Stimulated activated naive CD8-positive, alpha-beta T cell treated with anti-CD3 and anti-CD28 coated beads, Interleukin-15, amount 100 ng/mL, for 72 hours (primary cell): ENCODE data around the gene OR4D6.
A peak's percentile ranks its signal among the peaks of the same experiment; 100 is the strongest.
"Not testable (repeated sequence)": the region's sequence is repeated elsewhere in the genome, so short reads cannot be mapped to it uniquely, and the experiment has no call there.

Experiments
- ATAC-seq: fragments of 150-1000 bp; cut with Tn5 transposase; 2 replicates; pipeline ENCODE4 v1.10.0; 2021; ENCODE audit warnings: mild to moderate bottlenecking, moderate library complexity
- DNase-seq, 2 donors: peaks; one replicate each; pipeline ENCODE4 v3.0.0; 2021 to 2022
- H3K27ac Mint-ChIP-seq, 2 donors: one replicate each; pipeline ENCODE4 v1.8.0; 2022; ENCODE audit warnings: mild to moderate bottlenecking in 2 of 2, mixed read lengths in 2 of 2, moderate library complexity in 2 of 2
- H3K27me3 Mint-ChIP-seq: one replicate; pipeline ENCODE4 v1.8.0; 2022; ENCODE audit warnings: mixed read lengths
- H3K4me1 Mint-ChIP-seq: one replicate; pipeline ENCODE4 v1.8.0; 2022; ENCODE audit warnings: mild to moderate bottlenecking, mixed read lengths
- H3K4me3 Mint-ChIP-seq, 2 donors: one replicate each; pipeline ENCODE4 v1.8.0; 2022; ENCODE audit warnings: mild to moderate bottlenecking in 2 of 2, mixed read lengths in 2 of 2, moderate library complexity in 1 of 2
- H3K9me3 Mint-ChIP-seq, 2 donors: one replicate each; pipeline ENCODE4 v1.8.0; 2022; ENCODE audit warnings: mixed read lengths in 2 of 2

The OR4D6 gene

DNA sequence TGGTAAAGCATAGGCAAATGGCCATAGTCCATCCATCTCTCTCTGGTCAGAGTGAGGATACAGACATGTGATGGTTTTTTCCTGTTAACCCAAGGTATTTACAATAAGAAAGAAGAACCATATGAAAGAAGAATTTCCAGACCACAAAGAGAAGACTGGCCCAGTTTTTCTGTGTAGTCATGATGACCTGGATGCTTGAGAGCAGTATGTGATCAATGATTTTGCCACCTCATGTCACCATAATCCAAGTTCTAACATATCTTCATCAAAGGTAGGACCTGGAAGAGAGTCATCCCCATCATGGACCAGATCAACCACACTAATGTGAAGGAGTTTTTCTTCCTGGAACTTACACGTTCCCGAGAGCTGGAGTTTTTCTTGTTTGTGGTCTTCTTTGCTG is at the start of gene OR4D6:
OR4D6 (plus strand) TSS at position 301 of the 400 bp plus-strand sequence; CDS start at position 301, 0 bp downstream.
- Mint-ChIP-seq H3K27ac (no peak within 1 kb of the TSS), H3K9me3 (no peaks in the 10 kb centered on the region), H3K27me3 (peaks cover 11% of the 10 kb centered on the region), H3K4me3 (no peak within 1 kb of the TSS), H3K4me1 (no peaks in the 10 kb centered on the region)
- no peak for DNase-seq
- no peak for ATAC-seq

DNA sequence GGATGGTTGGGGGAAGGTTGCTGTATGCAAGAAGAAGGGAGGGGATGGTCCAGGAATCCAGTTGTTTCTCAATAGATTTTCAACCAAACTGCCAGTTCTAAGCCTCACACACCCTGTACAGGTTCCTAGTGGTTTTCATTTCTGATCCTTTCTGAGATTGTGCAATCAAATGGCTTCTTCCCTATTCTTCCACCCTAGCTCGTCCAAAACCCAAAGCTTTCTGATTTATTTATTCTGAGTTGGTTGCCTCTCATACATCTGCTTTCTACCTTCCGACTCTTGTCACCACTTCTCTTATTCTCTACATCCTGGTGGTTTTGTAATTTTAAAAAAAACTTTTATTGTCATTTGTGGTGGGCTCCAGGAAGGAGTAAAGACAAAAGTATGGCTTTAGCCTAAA is 43.1 kb upstream of the OR4D6 start:
- Mint-ChIP-seq H3K27me3 (peaks cover 20% of the 10 kb centered on the region), H3K4me3 (no peak overlapping the region), H3K4me1 (peaks cover 19% of the 10 kb centered on the region), H3K27ac (no peak overlapping the region), H3K9me3 (peaks cover 10 to 13% of the 10 kb centered on the region in 2 donors)
- ATAC-seq (no peak), DNase-seq (no peak)

DNA sequence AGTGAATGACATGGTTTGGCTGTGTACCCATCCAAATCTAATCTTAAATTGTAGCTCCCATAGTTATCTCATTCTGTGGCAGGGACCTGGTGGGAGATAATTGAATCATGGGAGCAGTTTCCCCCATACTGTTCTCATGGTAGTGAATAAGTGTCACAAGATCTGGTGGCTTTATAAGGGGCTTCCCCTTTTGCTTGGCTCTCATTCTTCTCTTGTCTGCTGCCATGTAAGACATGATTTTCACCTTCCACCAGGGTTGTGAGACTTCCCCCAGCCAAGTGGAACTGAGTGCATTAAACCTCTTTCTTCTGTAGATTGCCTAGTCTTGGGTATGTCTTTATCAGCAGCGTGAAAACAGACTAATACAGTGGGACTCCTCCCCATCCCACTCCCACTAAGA is 41.6 kb upstream of the OR4D6 start:
- Mint-ChIP-seq H3K27me3 (peaks cover 20% of the 10 kb centered on the region), H3K4me3 (no peak overlapping the region), H3K4me1 (peaks cover 19% of the 10 kb centered on the region), H3K27ac (no peak overlapping the region), H3K9me3 (peaks cover 0 to 11% of the 10 kb centered on the region in 2 donors)
- no peak for ATAC-seq
- DNase-seq, result no peak

DNA sequence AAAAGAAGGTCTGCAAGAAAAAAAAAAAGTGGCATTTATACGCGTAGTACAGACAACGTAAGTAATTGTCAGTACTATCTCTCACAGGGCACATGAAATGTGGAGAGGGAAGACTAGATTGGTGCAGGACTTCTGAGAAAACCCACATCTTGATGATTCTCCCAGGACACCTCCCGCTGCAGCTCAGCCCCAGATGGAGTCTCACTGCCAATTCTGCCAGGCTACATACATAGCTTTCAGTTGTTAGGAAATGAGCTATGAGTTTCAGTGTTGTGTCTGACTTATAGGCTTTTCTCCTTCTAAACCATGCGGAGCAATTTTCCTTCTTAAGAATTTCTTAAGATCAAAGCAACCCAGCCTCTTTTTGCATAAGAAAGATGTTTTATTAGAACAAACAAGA is 40.1 kb upstream of the OR4D6 start:
- H3K27me3 Mint-ChIP-seq, result peaks cover 20% of the 10 kb centered on the region
- H3K9me3 Mint-ChIP-seq, result no peaks in the 10 kb centered on the region
- DNase-seq (no peak), ATAC-seq (no peak)
- peaks cover 19% of the 10 kb centered on the region for H3K4me1 Mint-ChIP-seq
- H3K4me3 Mint-ChIP-seq, result no peak overlapping the region
- H3K27ac Mint-ChIP-seq, result no peak overlapping the region

DNA sequence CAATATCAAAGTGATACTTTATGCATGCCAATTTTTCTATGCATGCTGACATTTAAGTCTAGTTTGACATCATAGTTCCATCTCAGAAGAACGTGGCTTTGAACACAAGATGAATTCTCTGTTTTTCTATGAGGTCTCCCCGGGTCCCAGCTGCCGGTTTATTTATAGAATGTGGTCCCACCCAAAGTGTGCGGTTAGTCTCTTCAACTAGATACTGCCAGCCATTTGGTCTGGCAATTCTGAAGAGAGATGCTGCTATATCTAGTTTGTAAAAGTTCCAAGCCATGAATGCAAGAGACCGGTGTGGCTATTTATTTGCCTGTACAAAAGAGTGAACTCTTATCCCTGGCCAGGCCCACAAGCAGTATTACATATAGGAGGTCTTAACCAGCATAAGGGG is 39.7 kb upstream of the OR4D6 start:
- Mint-ChIP-seq H3K4me1 (peaks cover 19% of the 10 kb centered on the region), H3K27ac (no peak overlapping the region), H3K9me3 (no peaks in the 10 kb centered on the region), H3K27me3 (peaks cover 20% of the 10 kb centered on the region), H3K4me3 (no peak overlapping the region)
- no peak for DNase-seq
- no peak for ATAC-seq

DNA sequence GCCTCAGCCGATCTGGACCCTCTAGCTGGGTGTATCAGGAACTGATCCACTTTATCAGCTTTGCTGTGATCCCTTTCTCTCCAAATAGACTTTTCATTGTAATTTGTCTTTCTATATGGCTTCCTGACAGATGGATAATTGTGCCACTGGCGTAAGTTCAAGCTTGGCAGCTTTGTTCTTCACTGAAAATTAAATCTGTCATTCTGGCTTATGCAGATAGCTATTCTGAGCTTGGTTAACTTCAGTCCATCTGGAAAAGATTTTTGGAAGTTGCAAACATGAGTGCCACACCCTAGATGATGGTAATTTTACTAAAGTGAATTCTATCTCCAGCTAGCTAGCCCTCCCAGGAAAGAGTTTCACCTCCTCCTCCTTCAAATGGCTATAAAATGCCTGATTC is 38.6 kb upstream of the OR4D6 start:
- Mint-ChIP-seq H3K9me3 (no peaks in the 10 kb centered on the region), H3K4me3 (no peak overlapping the region), H3K27me3 (peaks cover 17% of the 10 kb centered on the region), H3K27ac (no peak overlapping the region), H3K4me1 (peaks cover 19% of the 10 kb centered on the region)
- DNase-seq (no peak), ATAC-seq (no peak)

DNA sequence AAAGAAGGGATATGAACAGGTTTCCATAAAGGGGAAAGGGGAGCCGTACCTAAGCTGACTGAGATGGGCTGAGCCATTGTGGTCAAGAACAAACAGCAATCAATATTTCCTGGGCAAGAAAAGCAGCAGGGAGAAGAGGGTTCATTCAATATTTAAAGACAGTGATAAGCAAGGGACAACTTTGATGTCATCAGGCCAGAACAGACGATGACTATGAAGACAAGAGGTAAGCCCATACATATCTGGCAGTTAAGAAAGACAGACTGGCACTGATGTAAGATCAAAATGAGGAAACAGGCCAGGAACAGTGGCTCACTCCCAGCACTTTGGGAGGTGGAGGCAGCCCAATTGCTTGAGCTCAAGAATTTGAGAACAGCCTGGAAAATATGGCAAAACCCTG is 32.9 kb upstream of the OR4D6 start:
- no peaks in the 10 kb centered on the region for H3K4me1 Mint-ChIP-seq
- DNase-seq, result no peak
- ATAC-seq, result no peak
- H3K27ac Mint-ChIP-seq, result no peak overlapping the region
- H3K4me3 Mint-ChIP-seq, result no peak overlapping the region
- no peaks in the 10 kb centered on the region for H3K9me3 Mint-ChIP-seq
- no peaks in the 10 kb centered on the region for H3K27me3 Mint-ChIP-seq

DNA sequence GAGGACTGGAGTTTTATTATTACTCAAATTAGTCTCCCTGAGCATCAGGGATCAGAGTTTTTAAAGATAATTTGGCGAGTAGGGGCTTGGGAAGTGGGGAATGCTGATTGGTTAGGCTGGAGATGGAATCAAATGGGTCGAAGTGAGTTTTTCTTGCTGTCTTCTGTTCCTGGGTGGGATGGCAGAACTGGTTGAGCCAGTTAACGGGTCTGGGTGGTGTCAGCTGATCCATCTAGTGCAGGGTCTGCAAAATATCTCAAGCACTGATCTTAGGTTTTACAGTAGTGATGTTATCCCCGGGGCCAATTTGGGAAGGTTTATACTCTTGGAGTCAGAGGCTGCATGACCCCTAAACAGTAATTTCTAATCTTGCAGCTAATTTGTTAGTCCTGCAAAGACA is 31.6 kb upstream of the OR4D6 start:
- no peak overlapping the region for H3K4me3 Mint-ChIP-seq
- ATAC-seq (no peak), DNase-seq (no peak)
- H3K27me3 Mint-ChIP-seq, result no peaks in the 10 kb centered on the region
- H3K9me3 Mint-ChIP-seq, result no peaks in the 10 kb centered on the region
- H3K4me1 Mint-ChIP-seq, result no peaks in the 10 kb centered on the region
- no peak overlapping the region for H3K27ac Mint-ChIP-seq

DNA sequence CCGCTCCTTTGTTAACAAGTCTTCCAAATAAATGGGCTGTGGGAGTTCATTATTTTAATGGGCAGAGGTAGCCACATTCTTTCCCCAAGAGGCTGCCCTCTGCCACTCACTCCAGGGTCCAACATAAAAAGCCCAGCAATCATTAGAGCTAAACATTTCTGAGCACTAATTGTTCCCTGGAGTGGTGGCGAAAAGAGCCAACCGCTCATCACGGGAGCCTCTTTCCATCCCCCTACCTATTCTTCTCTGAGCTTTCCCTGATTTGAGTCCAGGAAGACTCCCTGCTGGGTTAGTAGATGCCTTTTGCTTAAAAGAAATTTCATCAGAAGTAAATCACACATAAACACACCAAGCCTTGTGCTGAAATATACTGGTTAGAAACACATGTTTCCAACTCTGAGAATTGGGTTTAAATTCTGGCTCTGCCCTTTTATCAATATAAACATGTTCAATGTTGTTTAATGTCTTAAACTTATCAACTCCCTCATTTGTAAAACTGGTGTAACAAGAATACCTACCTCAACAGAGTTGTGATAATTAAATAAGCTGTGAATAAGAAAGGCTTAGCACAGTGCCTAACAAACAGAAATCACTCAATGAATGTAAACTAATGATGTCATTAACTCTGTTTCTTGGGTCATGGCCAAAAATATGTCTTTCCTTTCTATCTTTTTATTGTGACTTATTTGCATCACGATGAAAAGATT is 30.2 kb upstream of the OR4D6 start, which contains the start of gene OR5A2:
OR5A2 (minus strand) TSS at position 53 of the 707 bp plus-strand sequence. CDS start 3,460 bp downstream, outside the sequence.
- no peak within 1 kb of the TSS for H3K27ac Mint-ChIP-seq
- no peaks in the 10 kb centered on the region for H3K4me1 Mint-ChIP-seq
- no peak within 1 kb of the TSS for H3K4me3 Mint-ChIP-seq
- H3K27me3 Mint-ChIP-seq, result no peaks in the 10 kb centered on the region
- no peaks in the 10 kb centered on the region for H3K9me3 Mint-ChIP-seq
- DNase-seq (no peak), ATAC-seq (no peak)

DNA sequence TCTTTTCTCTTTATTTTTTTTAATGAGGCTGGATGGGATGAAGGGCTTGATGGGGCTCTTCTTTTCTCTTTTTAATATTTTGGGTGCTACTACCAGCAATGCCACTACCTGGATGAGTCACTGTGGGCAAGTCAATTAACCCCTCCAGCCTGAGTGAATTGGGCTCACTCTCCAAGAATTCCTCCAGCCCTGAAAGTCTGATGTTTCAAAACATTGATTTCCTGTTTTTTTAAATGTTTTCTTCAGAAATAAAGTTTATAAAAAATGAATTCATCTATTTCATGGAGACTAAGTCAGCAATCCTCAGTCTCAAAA is 29.7 kb upstream of the OR4D6 start:
- no peaks in the 10 kb centered on the region for H3K9me3 Mint-ChIP-seq
- no peak overlapping the region for H3K4me3 Mint-ChIP-seq
- H3K27ac Mint-ChIP-seq, result no peak overlapping the region
- H3K27me3 Mint-ChIP-seq, result no peaks in the 10 kb centered on the region
- no peak for ATAC-seq
- no peaks in the 10 kb centered on the region for H3K4me1 Mint-ChIP-seq
- DNase-seq, result no peak

DNA sequence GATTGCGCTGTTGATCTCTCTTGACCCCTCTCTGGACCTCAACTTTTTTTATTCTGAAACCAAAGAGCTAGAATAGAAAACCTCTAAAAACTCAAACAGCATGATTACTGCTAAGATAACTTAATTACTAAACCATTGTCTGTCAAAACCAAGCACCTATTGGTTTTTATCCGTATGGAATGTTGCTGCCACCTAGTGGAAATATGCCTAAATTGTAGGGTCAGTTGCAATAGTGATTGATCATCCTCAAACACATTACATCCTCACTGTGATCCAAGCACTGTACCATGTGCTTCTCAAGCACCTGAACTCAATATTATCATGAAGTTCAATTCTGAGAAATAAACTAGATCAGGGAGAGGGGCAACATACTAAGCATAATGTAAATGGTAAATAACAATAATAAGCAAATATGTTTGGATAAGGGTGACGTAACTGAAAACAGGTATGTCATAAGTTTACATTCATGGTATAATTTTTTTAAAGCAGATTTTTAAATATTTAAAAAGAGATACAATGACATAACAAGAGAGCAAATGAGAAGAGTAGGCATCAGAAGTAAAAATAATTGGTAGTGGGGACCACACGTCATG is 26.7 kb upstream of the OR4D6 start:
- H3K4me1 Mint-ChIP-seq, result no peaks in the 10 kb centered on the region
- no peak overlapping the region for H3K4me3 Mint-ChIP-seq
- H3K27ac Mint-ChIP-seq, result no peak overlapping the region
- H3K27me3 Mint-ChIP-seq, result no peaks in the 10 kb centered on the region
- DNase-seq (peak; percentile 31 to 45), ATAC-seq (peak; percentile 81)
- H3K9me3 Mint-ChIP-seq, result no peaks in the 10 kb centered on the region

DNA sequence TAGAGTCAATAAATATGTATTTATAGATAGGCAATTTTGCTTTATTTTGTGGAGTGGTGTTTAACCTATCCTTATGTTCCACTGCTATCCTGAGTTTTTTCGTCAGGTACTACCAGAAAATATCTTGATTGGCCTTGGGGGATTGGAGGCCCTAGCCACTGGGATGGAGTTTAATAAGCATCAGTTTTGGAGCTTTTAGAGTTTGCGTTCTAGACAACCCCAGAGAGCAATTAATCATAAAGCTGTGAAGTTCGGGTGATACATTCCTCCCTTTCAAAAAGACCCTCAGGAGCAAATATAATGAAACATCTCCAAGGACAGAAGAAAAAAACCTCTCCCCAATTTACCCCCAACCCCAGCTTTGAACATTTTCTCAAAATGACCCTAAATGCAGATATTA is 20.6 kb upstream of the OR4D6 start, which contains the start of gene OR5A1:
OR5A1 (plus strand) TSS at position 301 of the 400 bp plus-strand sequence. CDS start 6,700 bp downstream, outside the sequence.
- H3K27me3 Mint-ChIP-seq, result no peaks in the 10 kb centered on the region
- no peak within 1 kb of the TSS for H3K27ac Mint-ChIP-seq
- no peaks in the 10 kb centered on the region for H3K9me3 Mint-ChIP-seq
- ATAC-seq (no peak), DNase-seq (no peak)
- no peak within 1 kb of the TSS for H3K4me3 Mint-ChIP-seq
- H3K4me1 Mint-ChIP-seq, result no peaks in the 10 kb centered on the region

DNA sequence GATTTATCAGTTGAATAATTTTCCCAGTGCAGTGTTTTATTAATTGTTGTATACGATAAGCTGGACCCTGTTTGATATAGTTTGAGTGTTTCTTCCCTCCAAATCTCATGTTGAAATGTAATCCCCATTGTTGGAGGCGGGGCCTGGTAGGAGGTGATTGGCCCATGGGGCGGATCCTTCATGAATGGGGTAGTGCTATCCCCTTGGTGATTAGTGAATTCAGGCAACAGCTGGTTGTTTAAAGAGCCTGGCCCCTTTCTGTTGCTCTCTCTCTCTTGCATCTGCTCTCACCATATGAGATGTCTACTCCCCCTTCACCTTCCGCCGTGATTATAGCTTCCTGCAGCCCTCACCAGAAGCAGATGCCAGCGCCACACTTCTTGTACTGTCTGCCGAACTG is 19.0 kb upstream of the OR4D6 start:
- H3K4me3 Mint-ChIP-seq, result no peak overlapping the region
- H3K9me3 Mint-ChIP-seq, result no peaks in the 10 kb centered on the region
- DNase-seq (no peak), ATAC-seq (no peak)
- no peaks in the 10 kb centered on the region for H3K27me3 Mint-ChIP-seq
- H3K4me1 Mint-ChIP-seq, result no peaks in the 10 kb centered on the region
- no peak overlapping the region for H3K27ac Mint-ChIP-seq

DNA sequence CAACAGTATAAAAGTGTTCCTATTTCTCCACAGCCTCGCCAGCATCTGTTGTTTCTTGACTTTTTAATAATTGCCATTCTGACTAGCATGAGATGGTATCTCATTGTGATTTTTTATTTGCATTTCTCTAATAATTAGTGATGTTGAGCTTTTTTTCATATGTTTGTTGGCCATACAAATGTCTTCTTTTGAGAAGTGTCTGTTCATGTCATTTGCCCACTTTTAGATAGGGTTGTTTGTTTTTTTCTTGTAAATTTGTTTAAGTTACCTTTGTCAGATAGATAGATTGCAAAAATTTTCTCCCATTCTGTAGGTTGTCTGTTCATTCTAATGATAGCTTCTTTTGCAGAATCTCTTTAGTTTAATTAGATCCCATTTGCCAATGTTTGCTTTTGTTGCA is 11.1 kb upstream of the OR4D6 start:
- not testable (repeated sequence) for DNase-seq, H3K4me3 Mint-ChIP-seq, H3K27ac Mint-ChIP-seq, H3K9me3 Mint-ChIP-seq, H3K4me1 Mint-ChIP-seq, ATAC-seq
- H3K27me3 Mint-ChIP-seq, result peaks cover 20% of the 10 kb centered on the region

DNA sequence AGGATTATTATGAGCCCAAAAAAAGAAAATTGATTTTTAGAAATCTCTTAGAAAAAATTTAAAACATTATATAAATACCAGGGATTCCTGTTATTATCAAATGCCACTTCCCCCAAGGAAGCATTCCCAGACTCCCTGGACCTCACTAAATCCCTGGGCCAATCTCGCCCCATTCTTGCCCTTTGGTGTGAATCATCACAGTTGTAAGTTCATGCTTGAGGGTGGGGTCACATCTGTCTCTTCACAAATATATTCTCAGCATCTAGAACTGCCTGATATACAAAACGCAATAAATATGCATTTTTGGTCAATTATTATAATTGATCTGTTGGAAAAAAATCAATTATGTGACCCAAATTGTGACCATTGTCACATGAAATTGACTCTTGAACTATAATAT is 8.3 kb upstream of the OR4D6 start:
- Mint-ChIP-seq H3K4me3 (no peak overlapping the region), H3K27me3 (peaks cover 20% of the 10 kb centered on the region), H3K9me3 (peaks cover 0 to 8% of the 10 kb centered on the region in 2 donors), H3K4me1 (no peaks in the 10 kb centered on the region), H3K27ac (no peak overlapping the region)
- ATAC-seq (no peak), DNase-seq (no peak)

DNA sequence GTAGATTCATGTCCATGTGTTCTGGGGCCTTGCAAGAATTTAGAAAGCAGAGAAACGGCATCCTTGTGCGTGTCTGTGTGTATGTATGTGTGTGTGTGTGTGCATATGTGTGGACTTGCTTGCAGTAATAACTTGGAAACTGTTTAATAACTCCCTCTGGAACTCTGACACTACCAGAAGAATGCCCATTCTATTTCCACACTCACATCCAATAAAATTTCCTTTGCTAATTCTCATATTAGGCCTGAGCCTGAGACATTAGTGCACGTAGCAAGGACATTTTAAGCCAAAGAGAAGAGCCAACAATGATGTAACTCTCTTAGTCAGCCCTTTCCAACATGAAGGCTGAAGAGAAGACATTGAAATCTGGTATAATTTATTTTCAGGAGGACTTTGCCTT is 3.2 kb downstream of the OR4D6 start:
- Mint-ChIP-seq H3K9me3 (no peaks in the 10 kb centered on the region), H3K27ac (no peak overlapping the region), H3K4me3 (no peak overlapping the region), H3K27me3 (peaks cover 26% of the 10 kb centered on the region), H3K4me1 (no peaks in the 10 kb centered on the region)
- DNase-seq, result no peak
- no peak for ATAC-seq

DNA sequence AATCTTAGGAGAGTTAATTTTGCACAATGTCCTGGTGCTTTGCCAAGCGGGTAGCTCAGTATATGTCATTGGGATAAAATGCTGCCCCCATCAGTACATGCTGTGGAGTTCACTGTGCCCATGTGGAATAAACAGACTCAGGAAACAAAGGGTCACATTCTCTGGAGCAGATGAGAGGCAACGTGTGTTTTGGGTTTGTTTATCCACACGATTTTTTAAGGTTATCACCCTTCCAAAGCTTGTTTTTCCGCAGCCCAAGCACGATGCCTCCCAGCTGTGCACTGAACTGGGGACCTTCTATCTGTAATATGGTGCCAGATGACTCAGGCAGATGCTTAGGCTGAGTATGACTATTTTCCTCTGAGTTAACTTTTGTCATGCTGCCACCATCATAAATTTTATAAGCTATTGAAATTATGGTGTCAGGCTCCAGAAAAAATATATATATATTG is 6.5 kb downstream of the OR4D6 start:
- ATAC-seq (no peak), DNase-seq (no peak)
- Mint-ChIP-seq H3K27ac (no peak overlapping the region), H3K4me3 (no peak overlapping the region), H3K9me3 (no peaks in the 10 kb centered on the region), H3K4me1 (no peaks in the 10 kb centered on the region), H3K27me3 (peaks cover 20% of the 10 kb centered on the region)
